ENCODE data around the gene FMN2. TPM values are rescaled to one million over a fixed set of nuclear protein-coding genes. Genes with fewer than 3 reads are reported as not detected.

FMN2 gene
- not detected for total RNA-seq

GRCh38 chr1:240091614-240092300, at the start of gene FMN2:
TSS of gene FMN2 (plus strand) at chr1:240091883. CDS start at chr1:240092110, 227 bp downstream.
- Mint-ChIP-seq H3K4me3 (no peak within 1 kb of the TSS), H3K27ac (no peak within 1 kb of the TSS), H3K36me3 (no peaks in the 10 kb centered on the region), H3K9me3 (no peaks in the 10 kb centered on the region), H3K27me3 (peaks cover 22% of the 10 kb centered on the region), H3K4me1 (ENCODE audit: low read depth) (peaks cover 6% of the 10 kb centered on the region)
- no peak for DNase-seq
- ChIA-PET CTCF (no interaction called here), POLR2A (no interaction called here)
- intact Hi-C loops (cut with micrococcal nuclease) = no loop called here

- H3K9me3 Mint-ChIP-seq = no peaks in the 10 kb centered on the region
- no peaks in the 10 kb centered on the region for H3K27me3 Mint-ChIP-seq
- POLR2A ChIA-PET = no interaction called here
- intact Hi-C loops (cut with micrococcal nuclease) = no loop called here
- CTCF ChIA-PET = no interaction called here
- H3K4me3 Mint-ChIP-seq = no peak overlapping the region
- H3K27ac Mint-ChIP-seq = no peak overlapping the region
- DNase-seq = no peak
- no peaks in the 10 kb centered on the region for H3K36me3 Mint-ChIP-seq
- H3K4me1 Mint-ChIP-seq (ENCODE audit: low read depth) = no peaks in the 10 kb centered on the region
Measured at GRCh38 chr1:240044620-240045019, 47.1 kb upstream of the FMN2 start.

DNA sequence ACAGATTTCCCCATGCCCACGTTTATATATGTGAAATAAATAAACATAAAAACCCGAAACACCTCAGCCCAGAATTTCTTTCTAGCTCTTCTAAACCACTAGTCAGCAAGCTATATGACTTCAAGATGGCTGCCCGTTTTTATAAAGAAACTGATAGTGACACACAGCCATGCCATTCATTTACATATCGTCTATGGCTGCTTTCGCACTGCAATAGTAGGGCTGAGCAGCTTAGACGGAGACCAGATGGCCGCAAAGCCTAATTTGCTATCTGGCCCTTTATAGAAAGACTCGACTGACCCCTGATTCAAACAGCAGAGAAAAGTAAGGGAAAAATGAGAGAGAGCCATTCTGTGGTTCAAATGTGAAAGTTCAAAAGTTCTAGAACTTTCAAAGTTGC, 45.7 kb upstream of the FMN2 start:
- POLR2A ChIA-PET = no interaction called here
- Mint-ChIP-seq H3K27ac (no peak overlapping the region), H3K36me3 (no peaks in the 10 kb centered on the region), H3K27me3 (no peaks in the 10 kb centered on the region), H3K9me3 (no peaks in the 10 kb centered on the region), H3K4me3 (no peak overlapping the region), H3K4me1 (ENCODE audit: low read depth) (no peaks in the 10 kb centered on the region)
- CTCF ChIA-PET = no interaction called here
- no peak for DNase-seq
- intact Hi-C loops (cut with micrococcal nuclease) = no loop called here

GRCh38 chr1:240054109-240054701, 37.5 kb upstream of the FMN2 start:
- Mint-ChIP-seq H3K27ac (no peak overlapping the region), H3K4me1 (ENCODE audit: low read depth) (no peaks in the 10 kb centered on the region), H3K36me3 (no peaks in the 10 kb centered on the region), H3K4me3 (no peak overlapping the region), H3K9me3 (peaks cover 2% of the 10 kb centered on the region), H3K27me3 (no peaks in the 10 kb centered on the region)
- ChIA-PET CTCF (no interaction called here), POLR2A (no interaction called here)
- intact Hi-C loops (cut with micrococcal nuclease) = no loop called here
- DNase-seq = no peak

DNA sequence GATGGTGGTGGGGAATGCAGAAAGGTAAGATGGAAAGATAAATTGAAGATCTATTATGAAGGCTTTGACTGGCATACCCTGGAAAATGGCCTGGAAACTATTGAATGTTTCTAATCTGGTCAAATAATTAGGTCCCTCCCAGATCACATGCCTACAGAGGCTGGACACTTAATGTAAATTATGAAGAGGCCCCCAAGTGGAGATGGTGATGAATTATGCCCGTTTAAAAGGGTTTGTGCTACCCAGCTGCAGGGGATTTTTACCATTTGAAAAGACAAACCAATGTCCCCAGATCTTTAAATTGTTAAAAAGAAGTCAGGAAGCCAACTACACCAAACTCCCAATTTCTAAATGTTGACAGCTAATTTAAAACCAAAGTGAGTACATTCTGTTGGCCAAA, 35.7 kb upstream of the FMN2 start:
- H3K27ac Mint-ChIP-seq = no peak overlapping the region
- H3K27me3 Mint-ChIP-seq = no peaks in the 10 kb centered on the region
- ChIA-PET POLR2A (interaction anchor here (0.6 kb wide), 1 partner anchor 1401 kb away, joined by 3 read pairs; no protein-coding TSS in a partner anchor), CTCF (no interaction called here)
- intact Hi-C loops (cut with micrococcal nuclease) = no loop called here
- H3K9me3 Mint-ChIP-seq = peaks cover 2% of the 10 kb centered on the region
- no peaks in the 10 kb centered on the region for H3K4me1 Mint-ChIP-seq (ENCODE audit: low read depth)
- H3K4me3 Mint-ChIP-seq = no peak overlapping the region
- no peaks in the 10 kb centered on the region for H3K36me3 Mint-ChIP-seq
- DNase-seq = no peak

DNA sequence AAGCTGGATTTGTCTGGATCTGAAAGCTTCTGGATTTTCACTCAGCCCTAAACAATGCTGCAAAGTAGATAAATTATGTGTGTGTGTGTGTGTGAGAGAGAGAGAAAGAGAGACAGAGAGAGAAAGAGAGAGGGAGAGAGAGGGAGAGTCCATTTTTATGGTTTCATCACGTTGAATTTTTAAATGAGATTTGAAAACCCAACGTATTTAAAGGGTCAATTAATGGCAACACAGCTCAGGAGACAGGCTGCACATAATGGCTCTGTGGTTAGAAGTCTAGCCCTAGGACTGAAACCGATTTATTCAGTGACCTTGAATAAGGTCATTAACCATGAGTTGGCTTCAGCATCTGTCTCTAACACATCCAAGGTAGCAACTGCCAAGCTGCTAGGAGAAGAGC, 35.3 kb upstream of the FMN2 start:
- no peak overlapping the region for H3K27ac Mint-ChIP-seq
- intact Hi-C loops (cut with micrococcal nuclease) = no loop called here
- ChIA-PET POLR2A (no interaction called here), CTCF (no interaction called here)
- H3K9me3 Mint-ChIP-seq = peaks cover 2% of the 10 kb centered on the region
- no peaks in the 10 kb centered on the region for H3K36me3 Mint-ChIP-seq
- no peaks in the 10 kb centered on the region for H3K27me3 Mint-ChIP-seq
- no peak for DNase-seq
- no peak overlapping the region for H3K4me3 Mint-ChIP-seq
- H3K4me1 Mint-ChIP-seq (ENCODE audit: low read depth) = no peaks in the 10 kb centered on the region

- H3K27me3 Mint-ChIP-seq = no peaks in the 10 kb centered on the region
- H3K9me3 Mint-ChIP-seq = peaks cover 1% of the 10 kb centered on the region
- H3K36me3 Mint-ChIP-seq = no peaks in the 10 kb centered on the region
- ChIA-PET POLR2A (no interaction called here), CTCF (no interaction called here)
- DNase-seq = no peak
- H3K4me1 Mint-ChIP-seq (ENCODE audit: low read depth) = no peaks in the 10 kb centered on the region
- intact Hi-C loops (cut with micrococcal nuclease) = no loop called here
- no peak overlapping the region for H3K4me3 Mint-ChIP-seq
- H3K27ac Mint-ChIP-seq = no peak overlapping the region
Measured at GRCh38 chr1:240058049-240058448, 33.6 kb upstream of the FMN2 start.

DNA sequence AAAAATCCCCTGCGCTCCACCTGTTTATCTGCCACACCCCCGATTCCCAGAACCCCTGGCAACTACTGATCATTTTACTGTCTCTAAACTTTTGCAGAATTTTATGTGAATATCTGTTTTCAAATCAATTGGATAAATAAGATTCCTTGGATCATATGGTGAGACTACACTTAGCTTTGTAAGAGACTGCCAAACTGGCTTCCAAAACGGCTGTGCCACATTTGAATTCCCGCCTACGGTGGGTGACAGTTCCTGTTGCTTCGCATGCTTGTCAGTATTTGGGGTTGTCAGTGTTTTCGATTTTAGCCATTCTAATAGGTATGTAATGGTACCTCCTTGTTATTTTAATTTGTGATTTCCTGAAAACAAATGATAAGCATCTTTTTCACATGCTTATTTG, 22.7 kb upstream of the FMN2 start:
- no peak for DNase-seq
- H3K27ac Mint-ChIP-seq = no peak overlapping the region
- intact Hi-C loops (cut with micrococcal nuclease) = no loop called here
- H3K36me3 Mint-ChIP-seq = no peaks in the 10 kb centered on the region
- no peaks in the 10 kb centered on the region for H3K9me3 Mint-ChIP-seq
- no peaks in the 10 kb centered on the region for H3K27me3 Mint-ChIP-seq
- H3K4me3 Mint-ChIP-seq = no peak overlapping the region
- no peaks in the 10 kb centered on the region for H3K4me1 Mint-ChIP-seq (ENCODE audit: low read depth)
- ChIA-PET POLR2A (no interaction called here), CTCF (no interaction called here)

DNA sequence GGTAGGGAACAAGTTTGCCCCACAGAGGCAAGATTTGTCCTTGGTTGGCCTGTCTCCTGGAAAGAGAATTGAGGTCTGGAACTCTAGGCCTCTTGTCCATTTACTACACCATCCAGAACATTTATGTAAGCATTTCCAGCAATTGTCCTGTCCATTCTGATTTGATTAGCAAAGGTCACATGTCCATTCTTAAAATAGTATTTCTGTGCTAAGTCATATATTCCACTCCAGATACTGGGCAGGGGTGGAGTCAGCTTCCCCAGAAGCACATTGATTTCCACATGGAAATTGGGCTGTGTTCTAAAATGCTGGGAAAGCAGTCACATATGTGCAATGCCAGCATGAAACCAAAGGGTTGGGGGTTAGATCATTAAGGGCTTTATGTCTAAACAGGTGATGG, 21.5 kb upstream of the FMN2 start:
- Mint-ChIP-seq H3K36me3 (no peaks in the 10 kb centered on the region), H3K4me1 (ENCODE audit: low read depth) (no peaks in the 10 kb centered on the region), H3K27me3 (no peaks in the 10 kb centered on the region), H3K4me3 (no peak overlapping the region), H3K27ac (no peak overlapping the region), H3K9me3 (no peaks in the 10 kb centered on the region)
- POLR2A ChIA-PET = no interaction called here
- intact Hi-C loops (cut with micrococcal nuclease) = no loop called here
- CTCF ChIA-PET = no interaction called here
- no peak for DNase-seq

- H3K27ac Mint-ChIP-seq = no peak overlapping the region
- no peaks in the 10 kb centered on the region for H3K4me1 Mint-ChIP-seq (ENCODE audit: low read depth)
- no peak overlapping the region for H3K4me3 Mint-ChIP-seq
- H3K27me3 Mint-ChIP-seq = no peaks in the 10 kb centered on the region
- intact Hi-C loops (cut with micrococcal nuclease) = no loop called here
- no peak for DNase-seq
- ChIA-PET POLR2A (no interaction called here), CTCF (interaction anchor here (1.2 kb wide), 1 partner anchor 76 kb away, joined by 4 read pairs; no protein-coding TSS in a partner anchor)
- no peaks in the 10 kb centered on the region for H3K36me3 Mint-ChIP-seq
- peaks cover 2% of the 10 kb centered on the region for H3K9me3 Mint-ChIP-seq
Measured at GRCh38 chr1:240073097-240073496, 18.6 kb upstream of the FMN2 start.

GRCh38 chr1:240074422-240074821, 17.3 kb upstream of the FMN2 start:
- Mint-ChIP-seq H3K4me1 (ENCODE audit: low read depth) (no peaks in the 10 kb centered on the region), H3K9me3 (peaks cover 7% of the 10 kb centered on the region), H3K27me3 (no peaks in the 10 kb centered on the region), H3K4me3 (no peak overlapping the region), H3K27ac (no peak overlapping the region), H3K36me3 (no peaks in the 10 kb centered on the region)
- POLR2A ChIA-PET = no interaction called here
- intact Hi-C loops (cut with micrococcal nuclease) = no loop called here
- no peak for DNase-seq
- CTCF ChIA-PET = interaction anchor here (1.2 kb wide), 1 partner anchor 75 kb away, joined by 4 read pairs; no protein-coding TSS in a partner anchor

DNA sequence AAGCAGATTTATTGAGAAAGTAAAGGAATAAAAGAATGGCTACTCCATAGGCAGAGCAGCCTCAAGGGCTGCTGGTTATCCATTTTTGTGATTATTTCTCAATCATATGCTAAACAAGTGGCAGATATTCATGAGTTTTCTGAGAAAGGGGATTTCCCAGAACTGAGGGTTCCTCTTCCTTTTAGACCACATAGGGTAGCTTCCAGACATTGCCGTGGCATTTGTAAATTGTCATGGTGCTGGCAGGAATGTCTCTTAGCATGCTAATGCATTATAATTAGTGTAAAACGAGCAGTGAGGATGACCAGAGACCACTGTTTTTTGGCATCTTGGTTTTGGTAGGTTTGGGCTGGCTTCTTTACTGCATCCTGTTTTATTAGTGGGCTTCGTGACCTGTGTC, 16.8 kb upstream of the FMN2 start:
- Mint-ChIP-seq H3K36me3 (no peaks in the 10 kb centered on the region), H3K9me3 (peaks cover 7% of the 10 kb centered on the region), H3K4me3 (no peak overlapping the region), H3K27me3 (no peaks in the 10 kb centered on the region), H3K27ac (no peak overlapping the region), H3K4me1 (ENCODE audit: low read depth) (no peaks in the 10 kb centered on the region)
- POLR2A ChIA-PET = no interaction called here
- intact Hi-C loops (cut with micrococcal nuclease) = no loop called here
- CTCF ChIA-PET = no interaction called here
- DNase-seq = no peak

DNA sequence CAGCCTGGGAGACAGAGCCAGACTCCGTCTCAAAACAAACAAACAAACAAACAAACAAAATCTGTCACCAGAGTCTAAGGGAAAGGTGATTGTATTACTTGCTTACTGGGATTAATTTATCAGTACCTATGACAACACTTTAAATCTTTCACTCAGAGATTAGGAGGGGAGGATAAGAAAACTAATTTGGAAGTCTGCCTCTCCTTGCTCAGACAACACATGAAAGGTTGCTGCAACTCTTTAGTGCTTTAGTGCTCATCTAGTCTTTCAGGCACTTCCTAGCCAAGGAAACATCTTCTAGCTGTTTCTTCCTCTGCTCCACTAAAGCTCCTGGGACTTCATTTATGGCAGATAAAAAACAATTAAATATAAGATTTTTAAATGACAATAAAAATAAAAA, 7.3 kb upstream of the FMN2 start:
- H3K4me3 Mint-ChIP-seq = no peak overlapping the region
- no peak for DNase-seq
- H3K36me3 Mint-ChIP-seq = no peaks in the 10 kb centered on the region
- ChIA-PET CTCF (no interaction called here), POLR2A (no interaction called here)
- intact Hi-C loops (cut with micrococcal nuclease) = no loop called here
- no peaks in the 10 kb centered on the region for H3K4me1 Mint-ChIP-seq (ENCODE audit: low read depth)
- H3K27ac Mint-ChIP-seq = no peak overlapping the region
- H3K9me3 Mint-ChIP-seq = no peaks in the 10 kb centered on the region
- H3K27me3 Mint-ChIP-seq = peaks cover 7% of the 10 kb centered on the region

Measured in activated CD4-positive, alpha-beta memory T cell treated with anti-CD3 and anti-CD28 coated beads for 36 hours (primary cell).